Neural progenitor cell (in vitro differentiated cells): ENCODE results near the gene DPPA3. TPM values are rescaled to one million over a fixed set of nuclear protein-coding genes. Genes with fewer than 3 reads are reported as not detected.
"Not testable (repeated sequence)": the region's sequence is repeated elsewhere in the genome, so short reads cannot be mapped to it uniquely, and the experiment has no call there.

Source experiments
- DNase-seq: peaks from one replicate; pipeline ENCODE4 v3.0.0-alpha.2; 2016; ENCODE audit warnings: low spot score
- H2AFZ ChIP-seq: fragments of 200-600 bp; sonication (generic); replicated peaks from 2 replicates; pipeline ENCODE4 v1.6.1; 2016; ENCODE audit warnings: antibody characterized with exemption
- H3F3A ChIP-seq: fragments of 200-600 bp; sonication (generic); 2 replicates; pipeline ENCODE4 v1.6.1; 2016; ENCODE audit warnings: antibody characterized with exemption, low read depth
- H3K27ac ChIP-seq: fragments of 200-600 bp; sonication (generic); 2 replicates; pipeline ENCODE4 v1.5.1; 2016; ENCODE audit warnings: mild to moderate bottlenecking
- H3K27me3 ChIP-seq: fragments of 200-600 bp; sonication (generic); 2 replicates; pipeline ENCODE4 v1.6.1; 2016; ENCODE audit warnings: mild to moderate bottlenecking, moderate library complexity
- H3K36me3 ChIP-seq: fragments of 200-600 bp; sonication (generic); 2 replicates; pipeline ENCODE4 v1.5.1; 2016
- H3K4me1 ChIP-seq: fragments of 200-600 bp; sonication (generic); 2 replicates; pipeline ENCODE4 v1.6.1; 2016; ENCODE audit warnings: mixed run types
- H3K4me2 ChIP-seq: fragments of 200-600 bp; sonication (generic); 2 replicates; pipeline ENCODE4 v1.6.1; 2016
- H3K4me3 ChIP-seq: fragments of 200-600 bp; sonication (generic); 2 replicates; pipeline ENCODE4 v1.5.1; 2016
- H3K79me2 ChIP-seq: fragments of 200-600 bp; sonication (generic); 2 replicates; pipeline ENCODE4 v1.6.1; 2016; ENCODE audit warnings: low read depth
- H3K9ac ChIP-seq: fragments of 200-600 bp; sonication (generic); 2 replicates; pipeline ENCODE4 v1.6.1; 2016
- H3K9me3 ChIP-seq: fragments of 200-600 bp; sonication (generic); 2 replicates; pipeline ENCODE4 v1.5.1; 2016; ENCODE audit warnings: low read depth
- H4K20me1 ChIP-seq: fragments of 200-600 bp; sonication (generic); 2 replicates; pipeline ENCODE4 v1.6.1; 2016; ENCODE audit warnings: low read depth
- H3K27ac Mint-ChIP-seq: 3 replicates; pipeline ENCODE4 v1.8.0; 2021; ENCODE audit warnings: mixed read lengths
- H3K27me3 Mint-ChIP-seq: 2 replicates; pipeline ENCODE4 v1.8.0; 2022; ENCODE audit warnings: low read depth, mild to moderate bottlenecking, inconsistent platforms, moderate library complexity, mixed read lengths; ENCODE audit not compliant: insufficient read depth
- H3K36me3 Mint-ChIP-seq: 3 replicates; pipeline ENCODE4 v1.8.0; 2021; ENCODE audit warnings: mixed read lengths
- H3K4me1 Mint-ChIP-seq: 3 replicates; pipeline ENCODE4 v1.8.0; 2021; ENCODE audit warnings: mixed read lengths
- H3K4me3 Mint-ChIP-seq: 3 replicates; pipeline ENCODE4 v1.8.0; 2021; ENCODE audit warnings: mild to moderate bottlenecking, moderate library complexity, mixed read lengths
- H3K9me3 Mint-ChIP-seq: 3 replicates; pipeline ENCODE4 v1.8.0; 2020; ENCODE audit warnings: mixed read lengths
- CTCF ChIP-seq: fragments of 200-600 bp; sonication (generic); IDR thresholded peaks from 2 replicates; pipeline ENCODE4 v1.5.1; 2017; ENCODE audit warnings: antibody characterized with exemption, mild to moderate bottlenecking
- EZH2 ChIP-seq: fragments of 200-600 bp; sonication (generic); IDR thresholded peaks from 2 replicates; pipeline ENCODE4 v1.6.1; 2017; ENCODE audit warnings: antibody characterized with exemption, mild to moderate bottlenecking, moderate library complexity
- EZH2phosphoT487 ChIP-seq: fragments of 200-600 bp; sonication (generic); IDR thresholded peaks from 2 replicates; pipeline ENCODE4 v1.6.1; 2017; ENCODE audit warnings: antibody characterized with exemption
- total RNA-seq: library from RNA; depleted of rRNA; stranded (reverse); fragments of >200 nt; gene quantifications from 2 replicates; pipeline ENCODE4 v1.2.3, GENCODE V29; 2015; ENCODE audit warnings: low replicate concordance

Gene DPPA3
- total RNA-seq, 1 donor from 2014 or later = 0.13 TPM

DNA sequence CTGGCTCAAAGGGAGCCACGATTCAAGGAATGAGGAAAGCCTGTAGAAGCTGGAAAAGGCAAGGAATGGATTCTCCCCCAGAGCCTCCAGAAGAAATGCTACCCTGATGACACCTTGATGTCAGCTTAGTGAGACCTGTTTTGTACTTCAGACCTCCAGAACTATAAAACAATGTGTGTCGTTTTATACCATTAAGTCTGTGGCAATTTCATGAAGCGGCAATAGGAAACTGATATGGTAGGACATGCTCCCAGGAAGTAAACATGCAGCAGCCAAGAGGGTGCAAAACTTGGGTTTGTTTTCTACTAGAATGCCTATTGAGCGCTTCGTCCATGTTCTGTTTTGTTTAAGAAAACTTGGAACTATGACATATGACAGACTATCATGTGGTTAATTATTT, 43.1 kb upstream of the DPPA3 start:
- TF ChIP-seq CTCF (no peak), EZH2 (no peak), EZH2phosphoT487 (no peak)
- Mint-ChIP-seq H3K9me3 (no peaks in the 10 kb centered on the region), H3K4me3 (no peak overlapping the region)

DNA sequence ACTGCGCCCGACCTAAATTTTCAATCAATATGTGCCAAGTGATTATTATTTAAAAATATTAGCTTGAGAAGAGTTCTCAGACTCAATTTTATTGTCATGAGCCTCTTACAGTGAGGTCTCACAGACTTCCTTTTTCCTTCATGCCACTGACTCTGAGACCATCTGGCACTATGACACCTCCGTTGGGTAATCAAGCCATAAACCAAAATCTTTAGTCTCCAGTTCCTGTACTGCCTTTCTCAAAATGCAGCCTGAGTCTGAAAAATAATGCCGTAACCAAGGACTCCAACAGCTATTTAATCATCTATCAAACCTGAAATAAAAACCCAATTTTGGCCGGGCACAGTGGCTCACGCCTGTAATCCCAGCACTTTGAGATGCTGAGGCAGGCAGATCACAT, 35.8 kb upstream of the DPPA3 start:
- not testable (repeated sequence) for H3K27ac ChIP-seq, H2AFZ ChIP-seq

More for the DNA sequence above, 43.1 kb upstream of the DPPA3 start:
- H3K27ac ChIP-seq = no peak overlapping the region
- no peak for DNase-seq
- Mint-ChIP-seq H3K27me3 (peaks cover 2% of the 10 kb centered on the region), H3K36me3 (no peaks in the 10 kb centered on the region), H3K27ac (no peak overlapping the region), H3K4me1 (no peaks in the 10 kb centered on the region)
- no peak overlapping the region for H2AFZ ChIP-seq
- peaks cover 2% of the 10 kb centered on the region for H3K27me3 ChIP-seq
- H3F3A ChIP-seq = no peaks in the 10 kb centered on the region
- no peaks in the 10 kb centered on the region for H3K36me3 ChIP-seq
- H3K9me3 ChIP-seq = no peaks in the 10 kb centered on the region
- H3K79me2 ChIP-seq = no peaks in the 10 kb centered on the region
- H4K20me1 ChIP-seq = no peaks in the 10 kb centered on the region
- H3K4me1 ChIP-seq = no peaks in the 10 kb centered on the region
- no peak overlapping the region for H3K4me2 ChIP-seq
- H3K4me3 ChIP-seq = no peak overlapping the region
- H3K9ac ChIP-seq = no peak overlapping the region

DNA sequence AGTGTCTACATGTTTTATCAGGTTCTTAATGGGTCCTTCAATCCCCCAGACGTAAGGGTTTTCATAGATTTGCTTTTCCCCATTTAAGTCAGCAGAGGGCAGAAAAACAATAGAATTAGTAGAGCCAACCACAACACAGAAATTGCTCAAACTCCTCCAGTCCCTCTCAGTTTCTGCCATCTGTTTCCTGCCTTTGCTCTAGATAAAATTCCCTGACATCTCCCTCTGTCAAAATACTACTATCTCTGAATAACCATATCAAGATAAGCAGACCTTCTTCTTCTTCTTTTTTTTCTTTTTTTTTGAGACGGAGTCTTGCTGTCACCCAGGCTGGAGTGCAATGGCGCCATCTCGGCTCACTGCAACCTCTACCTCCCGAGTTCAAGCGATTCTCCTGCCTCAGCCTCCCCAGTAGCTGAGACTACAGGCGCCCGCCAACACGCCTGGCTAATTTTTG, 33.8 kb upstream of the DPPA3 start:
- H3K36me3 ChIP-seq, H3K9ac ChIP-seq, H3K4me3 ChIP-seq, H3K27ac ChIP-seq, H3K79me2 ChIP-seq, H3K27ac Mint-ChIP-seq, H3K27me3 Mint-ChIP-seq, H3K9me3 ChIP-seq, H3K4me3 Mint-ChIP-seq, H3K27me3 ChIP-seq, H4K20me1 ChIP-seq, H3K9me3 Mint-ChIP-seq, H3K4me2 ChIP-seq, H3K4me1 ChIP-seq, H3K4me1 Mint-ChIP-seq, H3F3A ChIP-seq, H3K36me3 Mint-ChIP-seq: not testable (repeated sequence)
- H2AFZ ChIP-seq = peak overlapping the region; percentile 86
- peak; percentile 67 for TF ChIP-seq CTCF
- peak; percentile 62 for DNase-seq

More for the DNA sequence above, 35.8 kb upstream of the DPPA3 start:
- H3K79me2 ChIP-seq, H3K9me3 Mint-ChIP-seq, H4K20me1 ChIP-seq, H3K4me3 Mint-ChIP-seq, H3K4me3 ChIP-seq, H3K36me3 Mint-ChIP-seq, DNase-seq, H3K4me1 ChIP-seq, H3K4me2 ChIP-seq, H3K27me3 Mint-ChIP-seq, H3K27ac Mint-ChIP-seq, H3K4me1 Mint-ChIP-seq, H3K36me3 ChIP-seq, H3K27me3 ChIP-seq, H3K9me3 ChIP-seq, H3F3A ChIP-seq, H3K9ac ChIP-seq: not testable (repeated sequence)

- no peak overlapping the region for H3K27ac Mint-ChIP-seq
- Histone ChIP-seq H3K9me3 (no peaks in the 10 kb centered on the region), H3F3A (no peaks in the 10 kb centered on the region), H3K9ac (no peak overlapping the region), H3K36me3 (no peaks in the 10 kb centered on the region), H3K27ac (no peak overlapping the region), H3K79me2 (no peaks in the 10 kb centered on the region), H3K4me1 (no peaks in the 10 kb centered on the region), H2AFZ (no peak overlapping the region), H3K4me2 (no peak overlapping the region), H3K27me3 (no peaks in the 10 kb centered on the region), H4K20me1 (no peaks in the 10 kb centered on the region), H3K4me3 (no peak overlapping the region)
- H3K27me3 Mint-ChIP-seq = peaks cover 2% of the 10 kb centered on the region
- no peak for DNase-seq
- no peaks in the 10 kb centered on the region for H3K9me3 Mint-ChIP-seq
- no peak for TF ChIP-seq EZH2phosphoT487
- TF ChIP-seq EZH2 = no peak
- TF ChIP-seq CTCF = no peak
- H3K4me3 Mint-ChIP-seq = no peak overlapping the region
- no peaks in the 10 kb centered on the region for H3K36me3 Mint-ChIP-seq
- peaks cover 3% of the 10 kb centered on the region for H3K4me1 Mint-ChIP-seq
These were observed 32.5 kb upstream of the DPPA3 start for GRCh38 chr12:7678744-7679143.
